GM12891 (cell line): ENCODE measurements around the gene TCERG1L.

Source experiments
- POLR2A ChIP-seq: IDR thresholded peaks from 2 replicates; pipeline ENCODE4 v1.6.1; 2011; ENCODE audit warnings: low read depth, low read length, control low read depth
- POLR2AphosphoS5 ChIP-seq: IDR thresholded peaks from 2 replicates; pipeline ENCODE4 v1.6.1; 2011; ENCODE audit warnings: low read depth, low read length, control low read depth
- TAF1 ChIP-seq: IDR thresholded peaks from 2 replicates; pipeline ENCODE4 v1.6.1; 2011; ENCODE audit warnings: low read depth, low read length, control low read depth

- TF ChIP-seq POLR2AphosphoS5 (no peak), POLR2A (no peak), TAF1 (no peak)
Observed at GRCh38 chr10:131218811-131219583, 92.5 kb downstream of the TCERG1L start.
